HepG2 (cell line): Measurements from ENCODE around the gene TRPV5.

Experiments
- BCLAF1 ChIP-seq: fragments of 450-650 bp; IDR thresholded peaks from 2 replicates; pipeline ENCODE4 v1.6.1; 2017; ENCODE audit warnings: mild to moderate bottlenecking
- CTCF ChIP-seq: sonication (generic); formaldehyde crosslinking; IDR thresholded peaks from 2 replicates; pipeline ENCODE4 v1.5.0; 2020; ENCODE audit warnings: mild to moderate bottlenecking, missing genetic modification reagents, moderate library complexity
- HOXA5 ChIP-seq: sonication (generic); formaldehyde crosslinking; IDR thresholded peaks from 2 replicates; pipeline ENCODE4 v1.4.0; 2020; ENCODE audit warnings: missing genetic modification reagents
- MIER3 ChIP-seq: IDR thresholded peaks from 2 replicates; pipeline ENCODE4 v1.6.1; 2016; ENCODE audit warnings: missing compliant biosample characterization, borderline replicate concordance
- MYC ChIP-seq: sonication (generic); formaldehyde crosslinking; IDR thresholded peaks from 2 replicates; pipeline ENCODE4 v1.9.0; 2021; ENCODE audit warnings: missing genetic modification reagents, borderline replicate concordance
- POLR2AphosphoS5 ChIP-seq: IDR thresholded peaks from 2 replicates; pipeline ENCODE4 v1.6.1; 2012; ENCODE audit warnings: low read depth, low read length
- RELA ChIP-seq: sonication (generic); formaldehyde crosslinking; IDR thresholded peaks from 2 replicates; pipeline ENCODE4 v1.4.0; 2020; ENCODE audit warnings: missing genetic modification reagents
- STAT6 ChIP-seq: sonication (generic); formaldehyde crosslinking; IDR thresholded peaks from 2 replicates; pipeline ENCODE4 v1.4.0; 2020; ENCODE audit warnings: missing genetic modification reagents, mild to moderate bottlenecking, borderline replicate concordance
- TCF12 ChIP-seq, 2 experiments: fragments of 450-650 bp in 1 of 2; sonication (generic) in 1 of 2; formaldehyde crosslinking in 1 of 2; IDR thresholded peaks; 2 replicates each; pipeline versions ENCODE4 v1.6.1 to v1.8.0; 2017 to 2022; ENCODE audit warnings: antibody characterized with exemption in 1 of 2, mild to moderate bottlenecking in 1 of 2, missing genetic modification reagents in 1 of 2, moderate library complexity in 1 of 2
- UBTF ChIP-seq: sonication (generic); formaldehyde crosslinking; IDR thresholded peaks from 2 replicates; pipeline ENCODE4 v1.4.0; 2020; ENCODE audit warnings: mild to moderate bottlenecking, missing genetic modification reagents
- ZBTB34 ChIP-seq: sonication (generic); formaldehyde crosslinking; IDR thresholded peaks from 2 replicates; pipeline ENCODE4 v1.8.0; 2022; ENCODE audit warnings: mild to moderate bottlenecking, missing genetic modification reagents
- ZNF512 ChIP-seq: sonication (generic); formaldehyde crosslinking; IDR thresholded peaks from 2 replicates; pipeline ENCODE4 v1.4.0; 2020; ENCODE audit warnings: mild to moderate bottlenecking, missing genetic modification reagents

- no peak for TF ChIP-seq MYC (CRISPR knock-in tag)
- no peak for TF ChIP-seq MIER3
- no peak for TF ChIP-seq ZNF512
- no peak for TF ChIP-seq RELA
- TF ChIP-seq CTCF (CRISPR knock-in tag): no peak
- TF ChIP-seq TCF12 (IDR thresholded peaks at IDR 0.05): no peak
- TF ChIP-seq TCF12 (CRISPR knock-in tag; IDR thresholded peaks at IDR 0.05): no peak
- TF ChIP-seq POLR2AphosphoS5: no peak
- no peak for TF ChIP-seq STAT6
- TF ChIP-seq ZBTB34 (CRISPR knock-in tag): no peak
- no peak for TF ChIP-seq BCLAF1
- TF ChIP-seq UBTF (CRISPR knock-in tag): no peak
- no peak for TF ChIP-seq HOXA5 (CRISPR knock-in tag)
These were observed 510 bp upstream of the TRPV5 start for GRCh38 chr7:142934056-142934455.
